K562 (cell line): ENCODE results near the gene CTPS1. TPM values are rescaled to one million over a fixed set of nuclear protein-coding genes. Genes with fewer than 3 reads are reported as not detected.
A peak's percentile ranks its signal among the peaks of the same experiment; 100 is the strongest.

Source experiments
- ATAC-seq: fragments of 200-7000 bp; cut with Tn5 transposase; 3 replicates; pipeline ENCODE4 v1.9.1; 2020; ENCODE audit warnings: moderate library complexity
- Bru-seq: library from RNA; stranded (reverse); fragments of 400-500 nt; gene quantifications from one replicate; lab custom pipeline; 2021; lab: Mats Ljungman, UMichigan
- BruChase-seq, 2 experiments: library from RNA; stranded (reverse); fragments of 400-500 nt; gene quantifications; one replicate each; lab custom pipeline; 2021; lab: Mats Ljungman, UMichigan
- BruUV-seq: library from RNA; stranded (reverse); fragments of 400-500 nt; replicated peaks from 2 replicates; lab custom pipeline; 2021; lab: Mats Ljungman, UMichigan
- CTCF ChIA-PET: fragments of 300-600 bp; formaldehyde crosslinking; extraction: SDS; loops from one replicate; lab custom pipeline; 2021; ENCODE audit warnings: low intra/inter-chr PET ratio; lab: Yijun Ruan, JAX
- POLR2A ChIA-PET: fragments of 300-600, 350-650 bp; sonication (Branson Sonifier 250); formaldehyde crosslinking; extraction: SDS; loops from one replicate; lab custom pipeline; 2021; ENCODE audit warnings: antibody characterized with exemption, inconsistent platforms; lab: Yijun Ruan, JAX
- DNase-seq, 4 experiments: peaks; one replicate each; pipeline versions ENCODE4 v3.0.0 to v3.0.0-alpha.2; 2011 to 2018; ENCODE audit warnings: low spot score in 3 of 4, mixed read lengths in 3 of 4; ENCODE audit errors: extremely low read depth in 1 of 4
- FAIRE-seq: peaks from 2 replicates; lab custom pipeline; 2011; peaks lifted over from hg19 to GRCh38; lab: Jason Lieb, UNC
- H2AFZ ChIP-seq: 2 replicates; pipeline ENCODE4 v1.6.0; 2011; ENCODE audit warnings: low read depth, low read length, control low read depth, inconsistent platforms
- H3K27ac ChIP-seq: fragments of 200-600 bp; 3 replicates; pipeline ENCODE4 v1.8.0; 2011; ENCODE audit warnings: low read depth, mild to moderate bottlenecking, control low read depth, inconsistent platforms, low read length, moderate library complexity, mixed read lengths; ENCODE audit errors: extremely low read depth
- H3K27me3 ChIP-seq, 2 experiments: fragments of 300-600 bp in 1 of 2; 2 replicates in 1 of 2; 3 replicates in 1 of 2; pipeline versions ENCODE4 v1.6.0 to v1.8.0; 2011; ENCODE audit warnings: inconsistent platforms in 2 of 2, low read length in 2 of 2, mild to moderate bottlenecking in 1 of 2, mixed read lengths in 1 of 2, moderate library complexity in 1 of 2; ENCODE audit not compliant: control insufficient read depth in 2 of 2, insufficient read depth in 2 of 2
- H3K36me3 ChIP-seq: fragments of 300-600 bp; 3 replicates; pipeline ENCODE4 v1.8.0; 2011; ENCODE audit warnings: mild to moderate bottlenecking, low read length, inconsistent platforms; ENCODE audit not compliant: control insufficient read depth, insufficient read depth
- H3K4me1 ChIP-seq, 2 experiments: fragments of 200-600 bp in 1 of 2; replicated peaks in 1 of 2; 2 replicates in 1 of 2; 3 replicates in 1 of 2; pipeline versions ENCODE4 v1.5.1 to v1.8.0; 2011; ENCODE audit warnings: inconsistent platforms in 2 of 2, low read length in 2 of 2, mild to moderate bottlenecking in 1 of 2, mixed read lengths in 1 of 2, moderate library complexity in 1 of 2; ENCODE audit not compliant: control insufficient read depth in 2 of 2, insufficient read depth in 2 of 2
- H3K4me2 ChIP-seq: 2 replicates; pipeline ENCODE4 v1.6.1; 2011; ENCODE audit warnings: low read length, control low read depth, inconsistent platforms, mixed read lengths; ENCODE audit not compliant: insufficient read depth
- H3K4me3 ChIP-seq: fragments of 200-600 bp; sonication (generic), shearing (Covaris generic); 2 replicates; pipeline ENCODE4 v1.5.1; 2016; ENCODE audit warnings: control low read depth, inconsistent platforms
- H3K79me2 ChIP-seq: fragments of 200-600 bp; 3 replicates; pipeline ENCODE4 v1.8.0; 2011; ENCODE audit warnings: low read length, inconsistent platforms; ENCODE audit not compliant: control insufficient read depth, insufficient read depth
- H3K9ac ChIP-seq, 2 experiments: 2 replicates each; pipeline versions ENCODE4 v1.6.0 to v1.6.1; 2011; ENCODE audit warnings: low read depth in 2 of 2, low read length in 2 of 2, control low read depth in 1 of 2, inconsistent platforms in 1 of 2, mild to moderate bottlenecking in 1 of 2, mixed read lengths in 1 of 2; ENCODE audit not compliant: insufficient read depth in 1 of 2
- H3K9me1 ChIP-seq: one replicate; pipeline ENCODE4 v1.6.0; 2011; ENCODE audit warnings: inconsistent platforms, mild to moderate bottlenecking, low read length, moderate library complexity; ENCODE audit not compliant: control insufficient read depth, insufficient read depth
- H3K9me3 ChIP-seq: replicated peaks from 2 replicates; pipeline ENCODE4 v1.5.1; 2011; ENCODE audit warnings: low read depth, low read length, inconsistent platforms; ENCODE audit not compliant: control insufficient read depth, insufficient read depth
- H4K20me1 ChIP-seq: replicated peaks from 2 replicates; pipeline ENCODE4 v1.6.1; 2011; ENCODE audit warnings: low read length, inconsistent platforms, mixed read lengths; ENCODE audit not compliant: control insufficient read depth, insufficient read depth
- AFF4 ChIP-seq: sonication (generic); formaldehyde crosslinking; IDR thresholded peaks from 2 replicates; pipeline ENCODE4 v1.8.0; 2023; ENCODE audit warnings: mild to moderate bottlenecking, missing genetic modification reagents
- FOXO4 ChIP-seq: fragments of 450-650 bp; formaldehyde crosslinking; IDR thresholded peaks from 2 replicates; pipeline ENCODE4 v1.4.0; 2020; ENCODE audit warnings: mild to moderate bottlenecking, moderate library complexity
- NR2C2 ChIP-seq, 2 experiments: fragments of 200-800 bp in 1 of 2; sonication (Bioruptor generic) in 1 of 2; sonication (generic) in 1 of 2; formaldehyde crosslinking in 1 of 2; IDR thresholded peaks; 2 replicates each; pipeline versions ENCODE4 v1.6.1 to v1.8.0; 2016 to 2022; ENCODE audit warnings: mild to moderate bottlenecking in 1 of 2, missing compliant biosample characterization in 1 of 2, missing genetic modification characterization in 1 of 2, missing genetic modification reagents in 1 of 2
- ZBTB26 ChIP-seq: fragments of 450-650 bp; formaldehyde crosslinking; IDR thresholded peaks from 2 replicates; pipeline ENCODE4 v1.4.0; 2022; ENCODE audit warnings: missing genetic modification characterization
- ZNF780A ChIP-seq: fragments of 250-450 bp; sonication (Bioruptor Pico); IDR thresholded peaks from 2 replicates; pipeline ENCODE4 v1.5.0; 2021; ENCODE audit warnings: mild to moderate bottlenecking
- WGBS: fragments of 100-300 bp; shearing (Covaris generic); methylation state at CpG from one replicate; pipeline ENCODE4 v1.1.6; 2016; ENCODE audit warnings: low coverage, mixed read lengths; ENCODE audit not compliant: insufficient coverage; ENCODE audit errors: missing lambda C conversion rate; 5-methylcytosine and 5-hydroxymethylcytosine counted together
- in situ Hi-C: fragments of 300-500 bp; cut with MboI; formaldehyde crosslinking; loops from 4 replicates; pipeline ENCODE4 v1.15.0; 2018; ENCODE audit warnings: inconsistent platforms, mixed read lengths
- intact Hi-C: fragments of 100-400 bp; cut with micrococcal nuclease; formaldehyde crosslinking; loops from 2 replicates; pipeline ENCODE4 v1.14.2; 2022
- long read RNA-seq, 3 experiments: library from polyadenylated mRNA in 2 of 3; library from RNA in 1 of 3; unstranded in 2 of 3; stranded (forward) in 1 of 3; transcript quantifications; one replicate each; pipeline ENCODE4 v2.0.0, GENCODE V29; 2019 to 2022
- polyA minus RNA-seq, 3 experiments: library from RNA; depleted of rRNA, polyadenylated mRNA; stranded (reverse); fragments of >200 nt; gene quantifications; 2 replicates each; pipeline ENCODE4 v1.2.3, GENCODE V29; 2011
- polyA plus RNA-seq, 8 experiments: library from polyadenylated mRNA; depleted of rRNA in 4 of 8; stranded (reverse) in 5 of 8; unstranded in 3 of 8; fragments of >200 nt; fragmentation: Nextera tagmentation in 2 of 8; fragmentation: Illumina TruSeq in 1 of 8; extraction: Ambion mirVana in 2 of 8; extraction: Trizol in 1 of 8; gene quantifications; 2 replicates each; pipeline versions ENCODE4 v1.2.1 to v1.2.3, GENCODE V29; 2011 to 2014; ENCODE audit warnings: inconsistent platforms in 1 of 8, missing spikeins in 1 of 8
- total RNA-seq, 7 experiments: library from RNA; depleted of rRNA in 6 of 7; stranded (reverse); fragments of >200 nt in 6 of 7; fragmentation: Illumina TruSeq in 2 of 7; extraction: Trizol in 2 of 7; gene quantifications; 2 replicates each; pipeline versions ENCODE4 v1.2.1 to v1.2.3, GENCODE V29; 2011 to 2021; ENCODE audit warnings: low replicate concordance in 1 of 7

CTPS1 gene
- total RNA-seq (2011; cell fraction: chromatin; rRNA removed; ENCODE audit: low replicate concordance): 238 and 252 TPM in 2 replicates
- total RNA-seq (2011; cell fraction: nucleolus; rRNA removed): 123 and 132 TPM in 2 replicates
- total RNA-seq (2011; cell fraction: nucleoplasm; rRNA removed): 153 and 182 TPM in 2 replicates
- 87.7 and 103 TPM in 2 replicates for total RNA-seq (2014; rRNA removed)
- 93.9 and 99.0 TPM in 2 replicates for total RNA-seq (2014; rRNA removed; fragmentation: Illumina TruSeq; extraction: Trizol)
- total RNA-seq (2015; rRNA removed; fragmentation: Illumina TruSeq; extraction: Trizol): 101 and 103 TPM in 2 replicates
- total RNA-seq (2021): 106 and 113 TPM in 2 replicates
- polyA plus RNA-seq (2011; rRNA removed): 44.0 and 44.4 TPM in 2 replicates
- 23.4 and 35.2 TPM in 2 replicates for polyA plus RNA-seq (2011; cell fraction: cytosol; rRNA removed)
- 165 and 227 TPM in 2 replicates for polyA plus RNA-seq (2011; cell fraction: nucleus; rRNA removed)
- polyA plus RNA-seq (2012): 58.1 and 83.7 TPM in 2 replicates
- 152 and 164 TPM in 2 replicates for polyA plus RNA-seq (2014; fragmentation: Illumina TruSeq; extraction: Trizol)
- polyA plus RNA-seq (2014; fragmentation: Nextera tagmentation; extraction: Ambion mirVana): 10 to 100 TPM; 71.5 to 72.2 TPM
- 70.6 and 88.0 TPM in 2 replicates for polyA plus RNA-seq (2014; rRNA removed)
- 90.7 and 96.2 TPM in 2 replicates for polyA minus RNA-seq (2011; rRNA and poly(A)+ RNA removed)
- 36.2 and 42.9 TPM in 2 replicates for polyA minus RNA-seq (2011; cell fraction: cytosol; rRNA and poly(A)+ RNA removed)
- 78.6 and 121 TPM in 2 replicates for polyA minus RNA-seq (2011; cell fraction: nucleus; rRNA and poly(A)+ RNA removed)
- Bru-seq, nascent RNA: percentile 92 among the genes with signal in this experiment
- percentile 89 among the genes with signal in this experiment for BruChase-seq, experiment 1, labeled RNA remaining after a 2-hour chase
- BruChase-seq, experiment 2, labeled RNA remaining after a 6-hour chase: percentile 87 among the genes with signal in this experiment
- long read RNA-seq, experiment 1, full-length matches to known transcripts: 503 of 914 reads
- long read RNA-seq, experiment 1, partial matches to known transcripts: 78 of 914 reads
- long read RNA-seq, experiment 1, other reads (novel, unspliced or antisense): 333 of 914 reads
- long read RNA-seq, experiment 2, full-length matches to known transcripts: 100 of 193 reads
- long read RNA-seq, experiment 2, partial matches to known transcripts: 39 of 193 reads
- long read RNA-seq, experiment 2, other reads (novel, unspliced or antisense): 54 of 193 reads
- long read RNA-seq, experiment 3, transcript CTPS1-202 (19 exons, 3,201 nt): major isoform, 165 of 204 reads
- long read RNA-seq, experiment 3, partial matches to known transcripts: 14 of 204 reads
- long read RNA-seq, experiment 3, other reads (novel, unspliced or antisense): 16 of 204 reads

GRCh38 chr1:40979241-40980067 is at the start of gene CTPS1:
Gene CTPS1 (plus strand): TSS chr1:40979696. CDS start chr1:40983291, 3,595 bp downstream.
- 3% methylated on average over 69 of the region's 96 CpGs for WGBS
- DNase-seq (peak; percentile 97 to 100 (median 99)), FAIRE-seq (peak; percentile 79), ATAC-seq (peak; percentile 94)
- TSS peak; percentile 69 for BruUV-seq
- CTCF ChIA-PET: no interaction called here
- Histone ChIP-seq H3K36me3 (peaks cover 36% of the 10 kb centered on the region), H3K27me3 (no peaks in the 10 kb centered on the region), H2AFZ (peak within 1 kb of the TSS; percentile 100), H3K9ac (peak within 1 kb of the TSS; percentile 85 to 99), H3K4me3 (peak within 1 kb of the TSS; percentile 72), H3K4me2 (peak within 1 kb of the TSS; percentile 95), H3K4me1 (peaks cover 34 to 37% of the 10 kb centered on the region in 2 experiments), H3K79me2 (peaks cover 46% of the 10 kb centered on the region), H3K27ac (peak within 1 kb of the TSS; percentile 97), H3K9me1 (peaks cover 4% of the 10 kb centered on the region), H3K9me3 (no peaks in the 10 kb centered on the region), H4K20me1 (peaks cover 11% of the 10 kb centered on the region)
- POLR2A ChIA-PET: interaction anchor here (0.6 to 2.6 kb wide), 20 partner anchors 10 to 1018 kb away, joined by 3 to 11 read pairs (median 3); partner anchors contain the start of genes CITED4 and SLFNL1
- in situ Hi-C loops: no loop called here
- intact Hi-C loops: loop anchor here (1.0 kb wide), 1 partner anchor 24 kb away; no protein-coding TSS in a partner anchor
- TF ChIP-seq AFF4 (CRISPR knock-in tag) (peak; percentile 86), FOXO4 (CRISPR knock-in tag) (no peak), NR2C2 (CRISPR knock-in tag; IDR thresholded peaks at IDR 0.05) (no peak; the same call in none of the 2 replicates), NR2C2 (tag; IDR thresholded peaks at IDR 0.05) (peak; percentile 84), ZBTB26 (no peak), ZNF780A (no peak)
